ENCODE data around the gene SLC6A11.

Gene SLC6A11

GRCh38 chr3:10941972-10942371, 125.9 kb downstream of the SLC6A11 start:
- TF ChIP-seq EZH2 (IDR thresholded peaks at IDR 0.05; ENCODE audit: borderline replicate concordance, low read length): no peak
- TF ChIP-seq CTCF (IDR thresholded peaks at IDR 0.05; ENCODE audit: low read length): peak; percentile 85
- H3K9me3 ChIP-seq (ENCODE audit: low read length): no peaks in the 10 kb centered on the region
- no peaks in the 10 kb centered on the region for H3K36me3 ChIP-seq (ENCODE audit: insufficient read depth, low read length)
- no peaks in the 10 kb centered on the region for H4K20me1 ChIP-seq (ENCODE audit: insufficient read depth, low read length)
- no peak overlapping the region for H2AFZ ChIP-seq (ENCODE audit: low read length)
- no peak overlapping the region for H3K9ac ChIP-seq (ENCODE audit: low read length)
- H3K27me3 ChIP-seq (ENCODE audit: insufficient read depth, low read length): no peaks in the 10 kb centered on the region
- H3K4me1 ChIP-seq (ENCODE audit: insufficient read depth, low read length, severe bottlenecking): no peaks in the 10 kb centered on the region
- H3K4me3 ChIP-seq (ENCODE audit: low read depth, low read length, poor library complexity, severe bottlenecking): no peak overlapping the region
- H3K79me2 ChIP-seq (ENCODE audit: insufficient read depth, low read length): no peaks in the 10 kb centered on the region
- H3K4me2 ChIP-seq (ENCODE audit: low read length): no peak overlapping the region
- no peak overlapping the region for H3K27ac ChIP-seq (ENCODE audit: low read depth, low read length, poor library complexity, severe bottlenecking)
- no peaks in the 10 kb centered on the region for H3K9me2 ChIP-seq (ENCODE audit: low read depth, low read length)
- no peaks in the 10 kb centered on the region for H3F3A ChIP-seq (ENCODE audit: insufficient read depth, low read length)

GRCh38 chr3:10942690-10943205, 126.7 kb downstream of the SLC6A11 start:
- Histone ChIP-seq H3K27me3 (ENCODE audit: insufficient read depth, low read length) (no peaks in the 10 kb centered on the region), H4K20me1 (ENCODE audit: insufficient read depth, low read length) (no peaks in the 10 kb centered on the region), H3K4me3 (ENCODE audit: low read depth, low read length, poor library complexity, severe bottlenecking) (no peak overlapping the region), H3K9ac (ENCODE audit: low read length) (no peak overlapping the region), H2AFZ (ENCODE audit: low read length) (no peak overlapping the region), H3K9me3 (ENCODE audit: low read length) (no peaks in the 10 kb centered on the region), H3F3A (ENCODE audit: insufficient read depth, low read length) (no peaks in the 10 kb centered on the region), H3K4me1 (ENCODE audit: insufficient read depth, low read length, severe bottlenecking) (no peaks in the 10 kb centered on the region), H3K9me2 (ENCODE audit: low read depth, low read length) (no peaks in the 10 kb centered on the region), H3K36me3 (ENCODE audit: insufficient read depth, low read length) (no peaks in the 10 kb centered on the region), H3K4me2 (ENCODE audit: low read length) (no peak overlapping the region), H3K79me2 (ENCODE audit: insufficient read depth, low read length) (no peaks in the 10 kb centered on the region), H3K27ac (ENCODE audit: low read depth, low read length, poor library complexity, severe bottlenecking) (no peak overlapping the region)
- TF ChIP-seq EZH2 (IDR thresholded peaks at IDR 0.05; ENCODE audit: borderline replicate concordance, low read length): no peak
- no peak for TF ChIP-seq CTCF (IDR thresholded peaks at IDR 0.05; ENCODE audit: low read length)

- no peak overlapping the region for H2AFZ ChIP-seq (ENCODE audit: low read length)
- no peaks in the 10 kb centered on the region for H3K4me1 ChIP-seq (ENCODE audit: insufficient read depth, low read length, severe bottlenecking)
- no peak overlapping the region for H3K9ac ChIP-seq (ENCODE audit: low read length)
- H3K4me3 ChIP-seq (ENCODE audit: low read depth, low read length, poor library complexity, severe bottlenecking): no peak overlapping the region
- H3K27ac ChIP-seq (ENCODE audit: low read depth, low read length, poor library complexity, severe bottlenecking): no peak overlapping the region
- H3K4me2 ChIP-seq (ENCODE audit: low read length): no peak overlapping the region
- no peaks in the 10 kb centered on the region for H3K27me3 ChIP-seq (ENCODE audit: insufficient read depth, low read length)
- no peaks in the 10 kb centered on the region for H3K36me3 ChIP-seq (ENCODE audit: insufficient read depth, low read length)
- TF ChIP-seq CTCF (IDR thresholded peaks at IDR 0.05; ENCODE audit: low read length) (no peak), EZH2 (IDR thresholded peaks at IDR 0.05; ENCODE audit: borderline replicate concordance, low read length) (no peak)
- no peaks in the 10 kb centered on the region for H3K79me2 ChIP-seq (ENCODE audit: insufficient read depth, low read length)
- no peaks in the 10 kb centered on the region for H4K20me1 ChIP-seq (ENCODE audit: insufficient read depth, low read length)
- H3F3A ChIP-seq (ENCODE audit: insufficient read depth, low read length): no peaks in the 10 kb centered on the region
- no peaks in the 10 kb centered on the region for H3K9me3 ChIP-seq (ENCODE audit: low read length)
- H3K9me2 ChIP-seq (ENCODE audit: low read depth, low read length): no peaks in the 10 kb centered on the region
Observed at GRCh38 chr3:10944866-10945265, 128.8 kb downstream of the SLC6A11 start.
